K562 (cell line): Measurements from ENCODE around the gene XRCC2. TPM values are rescaled to one million over a fixed set of nuclear protein-coding genes. Genes with fewer than 3 reads are reported as not detected.

Experiments used
- ATAC-seq: fragments of 200-7000 bp; cut with Tn5 transposase; 3 replicates; pipeline ENCODE4 v1.9.1; 2020; ENCODE audit warnings: moderate library complexity
- BruUV-seq: library from RNA; stranded (reverse); fragments of 400-500 nt; replicated peaks from 2 replicates; lab custom pipeline; 2021; lab: Mats Ljungman, UMichigan
- CTCF ChIA-PET: fragments of 300-600 bp; formaldehyde crosslinking; extraction: SDS; loops from one replicate; lab custom pipeline; 2021; ENCODE audit warnings: low intra/inter-chr PET ratio; lab: Yijun Ruan, JAX
- POLR2A ChIA-PET: fragments of 300-600, 350-650 bp; sonication (Branson Sonifier 250); formaldehyde crosslinking; extraction: SDS; loops from one replicate; lab custom pipeline; 2021; ENCODE audit warnings: antibody characterized with exemption, inconsistent platforms; lab: Yijun Ruan, JAX
- DNase-seq, 4 experiments: peaks; one replicate each; pipeline versions ENCODE4 v3.0.0 to v3.0.0-alpha.2; 2011 to 2018; ENCODE audit warnings: low spot score in 3 of 4, mixed read lengths in 3 of 4; ENCODE audit errors: extremely low read depth in 1 of 4
- FAIRE-seq: peaks from 2 replicates; lab custom pipeline; 2011; peaks lifted over from hg19 to GRCh38; lab: Jason Lieb, UNC
- H2AFZ ChIP-seq: 2 replicates; pipeline ENCODE4 v1.6.0; 2011; ENCODE audit warnings: low read depth, low read length, control low read depth, inconsistent platforms
- H3K27ac ChIP-seq: fragments of 200-600 bp; 3 replicates; pipeline ENCODE4 v1.8.0; 2011; ENCODE audit warnings: low read depth, mild to moderate bottlenecking, control low read depth, inconsistent platforms, low read length, moderate library complexity, mixed read lengths; ENCODE audit errors: extremely low read depth
- H3K27me3 ChIP-seq, 2 experiments: fragments of 300-600 bp in 1 of 2; 2 replicates in 1 of 2; 3 replicates in 1 of 2; pipeline versions ENCODE4 v1.6.0 to v1.8.0; 2011; ENCODE audit warnings: inconsistent platforms in 2 of 2, low read length in 2 of 2, mild to moderate bottlenecking in 1 of 2, mixed read lengths in 1 of 2, moderate library complexity in 1 of 2; ENCODE audit not compliant: control insufficient read depth in 2 of 2, insufficient read depth in 2 of 2
- H3K36me3 ChIP-seq: fragments of 300-600 bp; 3 replicates; pipeline ENCODE4 v1.8.0; 2011; ENCODE audit warnings: mild to moderate bottlenecking, low read length, inconsistent platforms; ENCODE audit not compliant: control insufficient read depth, insufficient read depth
- H3K4me1 ChIP-seq, 2 experiments: fragments of 200-600 bp in 1 of 2; replicated peaks in 1 of 2; 2 replicates in 1 of 2; 3 replicates in 1 of 2; pipeline versions ENCODE4 v1.5.1 to v1.8.0; 2011; ENCODE audit warnings: inconsistent platforms in 2 of 2, low read length in 2 of 2, mild to moderate bottlenecking in 1 of 2, mixed read lengths in 1 of 2, moderate library complexity in 1 of 2; ENCODE audit not compliant: control insufficient read depth in 2 of 2, insufficient read depth in 2 of 2
- H3K4me2 ChIP-seq: 2 replicates; pipeline ENCODE4 v1.6.1; 2011; ENCODE audit warnings: low read length, control low read depth, inconsistent platforms, mixed read lengths; ENCODE audit not compliant: insufficient read depth
- H3K4me3 ChIP-seq: fragments of 200-600 bp; sonication (generic), shearing (Covaris generic); 2 replicates; pipeline ENCODE4 v1.5.1; 2016; ENCODE audit warnings: control low read depth, inconsistent platforms
- H3K79me2 ChIP-seq: fragments of 200-600 bp; 3 replicates; pipeline ENCODE4 v1.8.0; 2011; ENCODE audit warnings: low read length, inconsistent platforms; ENCODE audit not compliant: control insufficient read depth, insufficient read depth
- H3K9ac ChIP-seq, 2 experiments: 2 replicates each; pipeline versions ENCODE4 v1.6.0 to v1.6.1; 2011; ENCODE audit warnings: low read depth in 2 of 2, low read length in 2 of 2, control low read depth in 1 of 2, inconsistent platforms in 1 of 2, mild to moderate bottlenecking in 1 of 2, mixed read lengths in 1 of 2; ENCODE audit not compliant: insufficient read depth in 1 of 2
- H3K9me1 ChIP-seq: one replicate; pipeline ENCODE4 v1.6.0; 2011; ENCODE audit warnings: inconsistent platforms, mild to moderate bottlenecking, low read length, moderate library complexity; ENCODE audit not compliant: control insufficient read depth, insufficient read depth
- H3K9me3 ChIP-seq: replicated peaks from 2 replicates; pipeline ENCODE4 v1.5.1; 2011; ENCODE audit warnings: low read depth, low read length, inconsistent platforms; ENCODE audit not compliant: control insufficient read depth, insufficient read depth
- H4K20me1 ChIP-seq: replicated peaks from 2 replicates; pipeline ENCODE4 v1.6.1; 2011; ENCODE audit warnings: low read length, inconsistent platforms, mixed read lengths; ENCODE audit not compliant: control insufficient read depth, insufficient read depth
- CHD2 ChIP-seq: IDR thresholded peaks from 2 replicates; pipeline ENCODE4 v1.6.1; 2011; ENCODE audit warnings: low read depth, low read length
- FOXA1 ChIP-seq: fragments of 450-650 bp; IDR thresholded peaks from 2 replicates; pipeline ENCODE4 v1.6.1; 2016; ENCODE audit warnings: mild to moderate bottlenecking, borderline replicate concordance
- FOXJ2 ChIP-seq: fragments of 200-800 bp; sonication (Bioruptor generic); IDR thresholded peaks from 2 replicates; pipeline ENCODE4 v1.6.1; 2016; ENCODE audit warnings: missing genetic modification characterization, missing compliant biosample characterization
- HBP1 ChIP-seq: fragments of 450-650 bp; formaldehyde crosslinking; IDR thresholded peaks from 2 replicates; pipeline ENCODE4 v1.4.0; 2022; ENCODE audit warnings: missing genetic modification characterization
- HDAC8 ChIP-seq: fragments of 450-650 bp; IDR thresholded peaks from 2 replicates; pipeline ENCODE4 v1.6.1; 2016; ENCODE audit warnings: mild to moderate bottlenecking, missing genetic modification characterization, moderate library complexity, missing compliant biosample characterization
- KDM1A ChIP-seq, 2 experiments: fragments of 450-650 bp; IDR thresholded peaks; 2 replicates each; pipeline ENCODE4 v1.6.1; 2016; ENCODE audit warnings: mild to moderate bottlenecking in 2 of 2
- LARP7 ChIP-seq: fragments of 450-650 bp; IDR thresholded peaks from 2 replicates; pipeline ENCODE4 v1.6.1; 2016
- MAFF ChIP-seq: IDR thresholded peaks from 2 replicates; pipeline ENCODE4 v1.6.1; 2012; ENCODE audit warnings: low read length, improper control_type of control experiment
- PRDM10 ChIP-seq: fragments of 450-650 bp; IDR thresholded peaks from 2 replicates; pipeline ENCODE4 v1.6.1; 2018; ENCODE audit not compliant: partially characterized antibody
- RBM14 ChIP-seq: fragments of 200-400 bp; formaldehyde crosslinking; IDR thresholded peaks from 2 replicates; pipeline ENCODE4 v1.6.1; 2018; ENCODE audit warnings: low read depth, mild to moderate bottlenecking, low read length, moderate library complexity, borderline replicate concordance; ENCODE audit not compliant: insufficient read depth
- SIN3B ChIP-seq: fragments of 450-650 bp; IDR thresholded peaks from 2 replicates; pipeline ENCODE4 v1.6.1; 2017; ENCODE audit warnings: low read depth, mild to moderate bottlenecking, moderate library complexity
- ZNF41 ChIP-seq: fragments of 250-450 bp; sonication (Bioruptor Pico); conservative IDR thresholded peaks from 2 replicates; pipeline ENCODE4 v1.4.0; 2020; ENCODE audit warnings: mild to moderate bottlenecking
- ZNF561 ChIP-seq: fragments of 450-650 bp; formaldehyde crosslinking; conservative IDR thresholded peaks from 2 replicates; pipeline ENCODE4 v1.4.0; 2020; ENCODE audit warnings: mild to moderate bottlenecking, moderate library complexity
- WGBS: fragments of 100-300 bp; shearing (Covaris generic); methylation state at CpG from one replicate; pipeline ENCODE4 v1.1.6; 2016; ENCODE audit warnings: low coverage, mixed read lengths; ENCODE audit not compliant: insufficient coverage; ENCODE audit errors: missing lambda C conversion rate; 5-methylcytosine and 5-hydroxymethylcytosine counted together
- in situ Hi-C: fragments of 300-500 bp; cut with MboI; formaldehyde crosslinking; loops from 4 replicates; pipeline ENCODE4 v1.15.0; 2018; ENCODE audit warnings: inconsistent platforms, mixed read lengths
- intact Hi-C: fragments of 100-400 bp; cut with micrococcal nuclease; formaldehyde crosslinking; loops from 2 replicates; pipeline ENCODE4 v1.14.2; 2022
- polyA plus RNA-seq, 8 experiments: library from polyadenylated mRNA; depleted of rRNA in 4 of 8; stranded (reverse) in 5 of 8; unstranded in 3 of 8; fragments of >200 nt; fragmentation: Nextera tagmentation in 2 of 8; fragmentation: Illumina TruSeq in 1 of 8; extraction: Ambion mirVana in 2 of 8; extraction: Trizol in 1 of 8; gene quantifications; 2 replicates each; pipeline versions ENCODE4 v1.2.1 to v1.2.3, GENCODE V29; 2011 to 2014; ENCODE audit warnings: inconsistent platforms in 1 of 8, missing spikeins in 1 of 8
- total RNA-seq, 7 experiments: library from RNA; depleted of rRNA in 6 of 7; stranded (reverse); fragments of >200 nt in 6 of 7; fragmentation: Illumina TruSeq in 2 of 7; extraction: Trizol in 2 of 7; gene quantifications; 2 replicates each; pipeline versions ENCODE4 v1.2.1 to v1.2.3, GENCODE V29; 2011 to 2021; ENCODE audit warnings: low replicate concordance in 1 of 7
- TF ChIP-seq, protein P1 (sequence below): sonication (generic); formaldehyde crosslinking; IDR thresholded peaks from 2 replicates; pipeline ENCODE4 v1.9.0; 2022; ENCODE audit warnings: mild to moderate bottlenecking, missing genetic modification reagents
- TF ChIP-seq, protein P2 (sequence below): fragments of 450-650 bp; conservative IDR thresholded peaks from 2 replicates; pipeline ENCODE4 v1.6.1; 2016; ENCODE audit warnings: missing genetic modification characterization, low read depth, mild to moderate bottlenecking, control low read depth, missing compliant biosample characterization

The XRCC2 gene
- total and polyA plus RNA-seq, 9 of the 15 experiments (the other 6 are each of a cell fraction or from before 2014, with no cell fraction given), result 16.2 to 58.0 (median 39.8) TPM

DNA sequence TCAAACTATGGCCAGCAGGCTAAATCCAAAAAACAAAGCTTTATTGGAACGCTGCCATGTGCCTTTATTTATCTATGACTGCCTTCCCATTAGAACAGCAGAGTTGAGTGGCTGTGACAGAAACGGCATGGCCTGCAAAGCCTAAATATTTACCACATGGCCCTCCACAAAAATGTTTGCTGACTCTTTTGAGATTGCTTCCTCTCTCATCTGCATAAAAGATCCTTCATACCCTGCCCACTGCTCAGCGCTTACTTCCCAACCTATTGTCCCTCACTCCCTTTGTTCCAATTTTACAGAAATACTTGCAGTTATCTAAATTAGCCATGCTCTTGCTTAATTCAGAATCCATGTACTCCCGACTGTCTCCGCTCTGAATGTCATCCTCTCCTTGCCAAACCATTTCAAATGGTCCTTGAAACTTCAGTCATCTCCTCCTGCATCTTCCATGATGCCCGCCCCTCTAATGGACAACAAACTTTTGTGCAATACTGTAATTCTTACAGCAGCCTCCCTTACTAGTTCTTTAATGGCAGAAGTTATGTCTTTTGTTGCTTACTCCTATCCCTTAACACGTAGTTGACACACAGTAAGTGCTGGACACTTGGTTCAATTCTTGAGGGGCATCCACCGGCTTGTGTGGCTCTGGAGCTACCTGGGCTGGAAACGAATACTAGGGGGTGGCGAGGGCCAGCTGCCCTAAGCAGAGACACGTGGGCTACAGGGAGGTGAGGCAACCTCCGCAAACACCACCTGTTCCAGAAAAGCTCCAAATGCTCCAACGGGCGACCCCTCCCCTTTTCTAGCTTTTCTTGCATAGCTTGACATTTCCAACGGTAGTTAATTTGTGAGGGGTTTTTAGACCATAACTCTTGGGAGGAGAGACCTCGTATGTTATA is 832 bp downstream of the XRCC2 start:
- Histone ChIP-seq H3K4me3 (peak overlapping the region; percentile 77), H3K4me2 (peak overlapping the region; percentile 93), H3K36me3 (peaks cover 33% of the 10 kb centered on the region), H3K27me3 (no peaks in the 10 kb centered on the region), H3K9me3 (no peaks in the 10 kb centered on the region), H3K27ac (peak overlapping the region; percentile 88), H3K79me2 (peaks cover 58% of the 10 kb centered on the region), H2AFZ (peak overlapping the region; percentile 86), H3K9me1 (no peaks in the 10 kb centered on the region), H3K9ac (peak overlapping the region; percentile 94 to 96), H3K4me1 (peaks cover 6 to 9% of the 10 kb centered on the region in 2 experiments; a peak in 3 of 5 replicates), H4K20me1 (peaks cover 2% of the 10 kb centered on the region; the same call in 1 of the 2 replicates)
- intact Hi-C loops (no loop called here), in situ Hi-C loops (no loop called here)
- peak; percentile 79 for ATAC-seq
- FAIRE-seq, result peak; percentile 57
- peak; percentile 54 to 85 (median 56) for DNase-seq
- BruUV-seq, result TSS peak; percentile 76
- 2% methylated on average over 16 of the region's 16 CpGs for WGBS
- POLR2A ChIA-PET, result interaction anchor here (0.6 to 2.5 kb wide), 6 partner anchors 11 to 485 kb away, joined by 3 to 10 read pairs (median 4); no protein-coding TSS in a partner anchor
- CTCF ChIA-PET, result no interaction called here
- TF ChIP-seq MAFF (0 out of 2 replicates have a peak, but pooled peaks have one; percentile 5), HBP1 (CRISPR knock-in tag) (no peak), FOXA1 (no peak), ZNF41 (CRISPR knock-in tag) (no peak), LARP7 (no peak), KDM1A (IDR thresholded peaks at IDR 0.05) (no peak), FOXJ2 (tag) (no peak), PRDM10 (no peak), CHD2 (no peak), ZNF561 (CRISPR knock-in tag) (no peak), SIN3B (no peak), HDAC8 (tag) (no peak), RBM14 (no peak)
- TF ChIP-seq, protein P1, sequence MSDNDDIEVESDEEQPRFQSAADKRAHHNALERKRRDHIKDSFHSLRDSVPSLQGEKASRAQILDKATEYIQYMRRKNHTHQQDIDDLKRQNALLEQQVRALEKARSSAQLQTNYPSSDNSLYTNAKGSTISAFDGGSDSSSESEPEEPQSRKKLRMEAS, result peak; percentile 58
- TF ChIP-seq, protein P2, sequence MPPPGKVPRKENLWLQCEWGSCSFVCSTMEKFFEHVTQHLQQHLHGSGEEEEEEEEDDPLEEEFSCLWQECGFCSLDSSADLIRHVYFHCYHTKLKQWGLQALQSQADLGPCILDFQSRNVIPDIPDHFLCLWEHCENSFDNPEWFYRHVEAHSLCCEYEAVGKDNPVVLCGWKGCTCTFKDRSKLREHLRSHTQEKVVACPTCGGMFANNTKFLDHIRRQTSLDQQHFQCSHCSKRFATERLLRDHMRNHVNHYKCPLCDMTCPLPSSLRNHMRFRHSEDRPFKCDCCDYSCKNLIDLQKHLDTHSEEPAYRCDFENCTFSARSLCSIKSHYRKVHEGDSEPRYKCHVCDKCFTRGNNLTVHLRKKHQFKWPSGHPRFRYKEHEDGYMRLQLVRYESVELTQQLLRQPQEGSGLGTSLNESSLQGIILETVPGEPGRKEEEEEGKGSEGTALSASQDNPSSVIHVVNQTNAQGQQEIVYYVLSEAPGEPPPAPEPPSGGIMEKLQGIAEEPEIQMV (tag), result no peak
